HepG2 (cell line): ENCODE results near the gene MBTD1. TPM values are rescaled to one million over a fixed set of nuclear protein-coding genes. Genes with fewer than 3 reads are reported as not detected.

Experiments used
- ATAC-seq: fragments of 200-7000 bp; cut with Tn5 transposase; 3 replicates; pipeline ENCODE4 v1.9.1; 2020; ENCODE audit warnings: mild to moderate bottlenecking, moderate library complexity
- BruUV-seq: library from RNA; stranded (reverse); fragments of 400-500 nt; replicated peaks from 2 replicates; lab custom pipeline; 2021; lab: Mats Ljungman, UMichigan
- CTCF ChIA-PET: fragments of 300-600 bp; formaldehyde crosslinking; extraction: SDS; loops from one replicate; lab custom pipeline; 2021; ENCODE audit warnings: low total read pairs, inconsistent platforms, low intra/inter-chr PET ratio; lab: Yijun Ruan, JAX
- POLR2A ChIA-PET: fragments of 350-600 bp; sonication (Branson Sonifier 250); formaldehyde crosslinking; loops from one replicate; lab custom pipeline; 2020; ENCODE audit warnings: antibody characterized with exemption, inconsistent platforms; lab: Yijun Ruan, JAX
- DNase-seq: peaks from one replicate; pipeline ENCODE4 v3.0.0-alpha.2; 2015; ENCODE audit warnings: low spot score
- FAIRE-seq: peaks from 3 replicates; lab custom pipeline; 2011; peaks lifted over from hg19 to GRCh38; lab: Jason Lieb, UNC
- H2AFZ ChIP-seq: one replicate; pipeline ENCODE4 v1.6.1; 2011; ENCODE audit warnings: low read length, inconsistent platforms
- H3K27ac ChIP-seq: fragments of 300-600 bp; 3 replicates; pipeline ENCODE4 v1.8.0; 2011; ENCODE audit warnings: mixed run types, mild to moderate bottlenecking, mixed read lengths, low read length, inconsistent platforms; ENCODE audit not compliant: insufficient read depth; ENCODE audit errors: extremely low read length
- H3K27me3 ChIP-seq, 2 experiments: fragments of 200-600 bp in 1 of 2; 2 replicates in 1 of 2; 3 replicates in 1 of 2; pipeline versions ENCODE4 v1.6.0 to v1.8.0; 2011; ENCODE audit warnings: low read length in 2 of 2, mild to moderate bottlenecking in 2 of 2, moderate library complexity in 2 of 2, inconsistent platforms in 1 of 2; ENCODE audit not compliant: insufficient read depth in 2 of 2, control insufficient read depth in 1 of 2
- H3K36me3 ChIP-seq, 2 experiments: fragments of 200-600 bp in 1 of 2; replicated peaks in 1 of 2; 2 replicates in 1 of 2; 3 replicates in 1 of 2; pipeline versions ENCODE4 v1.5.1 to v1.8.0; 2011; ENCODE audit warnings: low read length in 2 of 2, inconsistent platforms in 1 of 2; ENCODE audit not compliant: insufficient read depth in 2 of 2, control insufficient read depth in 1 of 2
- H3K4me1 ChIP-seq: 2 replicates; pipeline ENCODE4 v1.5.1; 2012; ENCODE audit warnings: low read length, inconsistent platforms; ENCODE audit not compliant: insufficient read depth
- H3K4me2 ChIP-seq: 2 replicates; pipeline ENCODE4 v1.6.0; 2011; ENCODE audit warnings: low read depth, low read length, inconsistent platforms
- H3K4me3 ChIP-seq, 3 experiments: fragments of 200-600 bp in 1 of 3; sonication (generic), shearing (Covaris generic) in 1 of 3; replicated peaks in 1 of 3; 2 replicates each; pipeline ENCODE4 v1.5.1; 2011 to 2016; ENCODE audit warnings: low read length in 3 of 3, inconsistent platforms in 2 of 3, low read depth in 2 of 3, mild to moderate bottlenecking in 2 of 3, control low read depth in 1 of 3, mixed read lengths in 1 of 3; ENCODE audit not compliant: insufficient read depth in 1 of 3
- H3K79me2 ChIP-seq: one replicate; pipeline ENCODE4 v1.6.1; 2011; ENCODE audit warnings: low read length, inconsistent platforms; ENCODE audit not compliant: insufficient read depth
- H3K9ac ChIP-seq: 2 replicates; pipeline ENCODE4 v1.6.0; 2011; ENCODE audit warnings: mild to moderate bottlenecking, low read depth, low read length, inconsistent platforms; ENCODE audit not compliant: insufficient read depth
- H3K9me3 ChIP-seq: 2 replicates; pipeline ENCODE4 v1.5.1; 2012; ENCODE audit warnings: mild to moderate bottlenecking, low read length
- H4K20me1 ChIP-seq: 2 replicates; pipeline ENCODE4 v1.6.0; 2011; ENCODE audit warnings: inconsistent platforms, mild to moderate bottlenecking, low read length, moderate library complexity; ENCODE audit not compliant: insufficient read depth
- AGO2 ChIP-seq: fragments of 200-400 bp; formaldehyde crosslinking; optimal IDR thresholded peaks from 2 replicates; pipeline ENCODE3; 2017; ENCODE audit warnings: mild to moderate bottlenecking, low read depth, low read length, moderate library complexity
- FOXP1 ChIP-seq, 2 experiments: fragments of 450-650 bp in 1 of 2; IDR thresholded peaks; 2 replicates each; pipeline ENCODE4 v1.6.1; 2017 to 2018; ENCODE audit warnings: antibody characterized with exemption in 1 of 2
- GABPA ChIP-seq, 2 experiments: IDR thresholded peaks; 2 replicates each; pipeline ENCODE4 v1.6.1; 2011 to 2016; ENCODE audit warnings: low read depth in 2 of 2, low read length in 1 of 2, missing biosample characterization in 1 of 2, missing genetic modification characterization in 1 of 2
- GTF3A ChIP-seq: sonication (generic); formaldehyde crosslinking; conservative IDR thresholded peaks from 2 replicates; pipeline ENCODE4 v1.4.0; 2020; ENCODE audit warnings: mild to moderate bottlenecking, missing genetic modification reagents
- HOXA9 ChIP-seq: sonication (generic); formaldehyde crosslinking; IDR thresholded peaks from 2 replicates; pipeline ENCODE4 v1.8.1; 2022; ENCODE audit warnings: missing genetic modification reagents, mild to moderate bottlenecking, moderate library complexity, borderline replicate concordance
- NR0B2 ChIP-seq: sonication (generic); formaldehyde crosslinking; IDR thresholded peaks from 2 replicates; pipeline ENCODE4 v1.4.0; 2020; ENCODE audit warnings: mild to moderate bottlenecking, missing genetic modification reagents
- PHF20 ChIP-seq: sonication (generic); formaldehyde crosslinking; IDR thresholded peaks from 2 replicates; pipeline ENCODE4 v1.5.0; 2020; ENCODE audit warnings: mild to moderate bottlenecking, missing genetic modification reagents
- SMARCC2 ChIP-seq: fragments of 450-650 bp; IDR thresholded peaks from 2 replicates; pipeline ENCODE4 v1.6.1; 2017; ENCODE audit warnings: antibody characterized with exemption, mild to moderate bottlenecking
- SNAPC2 ChIP-seq: sonication (generic); formaldehyde crosslinking; IDR thresholded peaks from 2 replicates; pipeline ENCODE4 v1.8.1; 2022; ENCODE audit warnings: mild to moderate bottlenecking, missing genetic modification reagents
- SRSF4 ChIP-seq: fragments of 200-400 bp; formaldehyde crosslinking; IDR thresholded peaks from one replicate; pipeline ENCODE4 v1.6.1; 2018; ENCODE audit warnings: mild to moderate bottlenecking, low read depth, low read length, moderate library complexity; ENCODE audit not compliant: poor library complexity, severe bottlenecking
- ZNF180 ChIP-seq: sonication (generic); formaldehyde crosslinking; IDR thresholded peaks from 2 replicates; pipeline ENCODE4 v1.4.0; 2020; ENCODE audit warnings: low read depth, missing genetic modification reagents, borderline replicate concordance
- ZNF20 ChIP-seq: sonication (generic); formaldehyde crosslinking; IDR thresholded peaks from 2 replicates; pipeline ENCODE4 v1.4.0; 2020; ENCODE audit warnings: mild to moderate bottlenecking, moderate library complexity, missing genetic modification reagents
- ZNF431 ChIP-seq: sonication (generic); formaldehyde crosslinking; IDR thresholded peaks from 2 replicates; pipeline ENCODE4 v1.9.0; 2022; ENCODE audit warnings: missing genetic modification reagents, low read depth, mild to moderate bottlenecking, borderline replicate concordance
- ZNF543 ChIP-seq: sonication (generic); formaldehyde crosslinking; IDR thresholded peaks from 2 replicates; pipeline ENCODE4 v1.4.0; 2020; ENCODE audit warnings: mild to moderate bottlenecking, missing genetic modification reagents
- ZNF556 ChIP-seq: sonication (generic); formaldehyde crosslinking; IDR thresholded peaks from 2 replicates; pipeline ENCODE4 v1.4.0; 2020; ENCODE audit warnings: mild to moderate bottlenecking, missing genetic modification reagents, borderline replicate concordance
- ZNF724P ChIP-seq: sonication (generic); formaldehyde crosslinking; IDR thresholded peaks from 2 replicates; pipeline ENCODE4 v1.8.0; 2022; ENCODE audit warnings: missing genetic modification reagents, borderline replicate concordance
- ZSCAN12 ChIP-seq: sonication (generic); formaldehyde crosslinking; IDR thresholded peaks from 2 replicates; pipeline ENCODE4 v1.9.0; 2021; ENCODE audit warnings: mild to moderate bottlenecking, missing genetic modification reagents
- ZUFSP ChIP-seq: sonication (generic); formaldehyde crosslinking; IDR thresholded peaks from 2 replicates; pipeline ENCODE4 v1.9.0; 2021; ENCODE audit warnings: missing genetic modification reagents, mild to moderate bottlenecking, borderline replicate concordance
- WGBS: methylation state at CpG from one replicate; pipeline ENCODE4 v1.1.6; 2017; ENCODE audit warnings: low lambda C conversion rate; 5-methylcytosine and 5-hydroxymethylcytosine counted together
- in situ Hi-C: cut with HindIII; loops from 2 replicates; pipeline ENCODE4 v1.10.0; 2017; ENCODE audit warnings: low pct_unique_long_range_greater_than_20kb; ENCODE audit not compliant: extremely low pct_ligation_motif_present
- intact Hi-C: fragments of 100-400 bp; cut with micrococcal nuclease; formaldehyde crosslinking; loops from one replicate; pipeline ENCODE4 v1.10.0; 2022; ENCODE audit not compliant: unreplicated experiment
- polyA plus RNA-seq, 8 experiments: library from polyadenylated mRNA; depleted of rRNA in 3 of 8; stranded (reverse) in 7 of 8; unstranded in 1 of 8; fragments of >200 nt; fragmentation: Illumina TruSeq in 4 of 8; extraction: Trizol in 4 of 8; gene quantifications; 2 replicates each; pipeline versions ENCODE4 v1.2.1 to v1.2.3, GENCODE V29; 2011 to 2016; ENCODE audit warnings: low read depth in 4 of 8, missing spikeins in 1 of 8, mixed read lengths in 1 of 8; ENCODE audit not compliant: insufficient read depth in 1 of 8
- total RNA-seq, 5 experiments: library from RNA; depleted of rRNA; stranded (reverse); fragments of >200 nt; fragmentation: Illumina TruSeq; extraction: Trizol; gene quantifications; 2 replicates each; pipeline ENCODE4 v1.2.3, GENCODE V29; 2016; ENCODE audit warnings: low read depth in 1 of 5
- TF ChIP-seq, protein P1 (sequence below): IDR thresholded peaks from 2 replicates; pipeline ENCODE4 v1.6.1; 2016; ENCODE audit warnings: control low read depth

MBTD1 gene
- total and polyA plus RNA-seq, 2 of the 13 experiments (the other 11 are each of a cell fraction or from before 2014, with no cell fraction given) = 20.9 TPM

GRCh38 chr17:51164911-51165679 is 94.8 kb downstream of the MBTD1 start:
- Histone ChIP-seq H2AFZ (no peak overlapping the region), H3K27ac (peak overlapping the region; percentile 80), H3K4me1 (peaks cover 32% of the 10 kb centered on the region), H3K27me3 (no peaks in the 10 kb centered on the region), H3K36me3 (peaks cover 20 to 57% of the 10 kb centered on the region in 2 experiments), H3K9ac (peak overlapping the region; percentile 89), H4K20me1 (no peaks in the 10 kb centered on the region), H3K4me3 (peak overlapping the region; percentile 70 to 96 (median 88)), H3K79me2 (peaks cover 17% of the 10 kb centered on the region), H3K4me2 (peak overlapping the region; percentile 88), H3K9me3 (no peaks in the 10 kb centered on the region)
- no TSS peak for BruUV-seq
- ChIA-PET CTCF (interaction anchor here (1.2 kb wide), 1 partner anchor 164 kb away, joined by 3 read pairs; no protein-coding TSS in a partner anchor), POLR2A (interaction anchor here (0.6 to 5.3 kb wide), 5 partner anchors 10 to 45 kb away, joined by 3 to 43 read pairs (median 4); partner anchors contain the start of gene NME1)
- intact Hi-C loops (loop anchor here (5.0 kb wide), 1 partner anchor 163 kb away; no protein-coding TSS in a partner anchor), in situ Hi-C loops (no loop called here)
- ATAC-seq (peak; percentile 36), FAIRE-seq (no peak), DNase-seq (peak; percentile 28)
- WGBS = 64% methylated on average over 16 of the region's 16 CpGs
- TF ChIP-seq NR0B2 (0 out of 2 replicates have a peak, but pooled peaks have one; percentile 20), ZUFSP (CRISPR knock-in tag) (no peak), GTF3A (CRISPR knock-in tag) (no peak), ZSCAN12 (CRISPR knock-in tag) (no peak), SRSF4 (no peak), ZNF20 (CRISPR knock-in tag) (no peak), SMARCC2 (no peak), ZNF543 (CRISPR knock-in tag) (0 out of 2 replicates have a peak, but pooled peaks have one; percentile 18), GABPA (IDR thresholded peaks at IDR 0.05; ENCODE audit: low read depth, low read length) (no peak), GABPA (CRISPR knock-in tag; IDR thresholded peaks at IDR 0.05; ENCODE audit: low read depth) (no peak), ZNF431 (CRISPR knock-in tag) (0 out of 2 replicates have a peak, but pooled peaks have one; percentile 42), PHF20 (0 out of 2 replicates have a peak, but pooled peaks have one; percentile 3), SNAPC2 (CRISPR knock-in tag) (no peak), FOXP1 (IDR thresholded peaks at IDR 0.05) (no peak), FOXP1 (CRISPR knock-in tag; IDR thresholded peaks at IDR 0.05) (no peak), HOXA9 (CRISPR knock-in tag) (0 out of 2 replicates have a peak, but pooled peaks have one; percentile 19), ZNF724P (CRISPR knock-in tag) (no peak; the same call in 1 of the 2 replicates), ZNF556 (CRISPR knock-in tag) (peak; percentile 10; the same call in 1 of the 2 replicates), ZNF180 (CRISPR knock-in tag) (no peak), AGO2 (peak; percentile 91)
- TF ChIP-seq, protein P1, sequence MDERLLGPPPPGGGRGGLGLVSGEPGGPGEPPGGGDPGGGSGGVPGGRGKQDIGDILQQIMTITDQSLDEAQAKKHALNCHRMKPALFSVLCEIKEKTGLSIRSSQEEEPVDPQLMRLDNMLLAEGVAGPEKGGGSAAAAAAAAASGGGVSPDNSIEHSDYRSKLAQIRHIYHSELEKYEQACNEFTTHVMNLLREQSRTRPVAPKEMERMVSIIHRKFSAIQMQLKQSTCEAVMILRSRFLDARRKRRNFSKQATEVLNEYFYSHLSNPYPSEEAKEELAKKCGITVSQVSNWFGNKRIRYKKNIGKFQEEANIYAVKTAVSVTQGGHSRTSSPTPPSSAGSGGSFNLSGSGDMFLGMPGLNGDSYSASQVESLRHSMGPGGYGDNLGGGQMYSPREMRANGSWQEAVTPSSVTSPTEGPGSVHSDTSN (CRISPR knock-in tag) = 0 out of 2 replicates have a peak, but pooled peaks have one; percentile 52
